ENCODE measurements around the gene ELF3.
"Not testable (repeated sequence)": the region's sequence is repeated elsewhere in the genome, so short reads cannot be mapped to it uniquely, and the experiment has no call there.

ELF3 gene

DNA sequence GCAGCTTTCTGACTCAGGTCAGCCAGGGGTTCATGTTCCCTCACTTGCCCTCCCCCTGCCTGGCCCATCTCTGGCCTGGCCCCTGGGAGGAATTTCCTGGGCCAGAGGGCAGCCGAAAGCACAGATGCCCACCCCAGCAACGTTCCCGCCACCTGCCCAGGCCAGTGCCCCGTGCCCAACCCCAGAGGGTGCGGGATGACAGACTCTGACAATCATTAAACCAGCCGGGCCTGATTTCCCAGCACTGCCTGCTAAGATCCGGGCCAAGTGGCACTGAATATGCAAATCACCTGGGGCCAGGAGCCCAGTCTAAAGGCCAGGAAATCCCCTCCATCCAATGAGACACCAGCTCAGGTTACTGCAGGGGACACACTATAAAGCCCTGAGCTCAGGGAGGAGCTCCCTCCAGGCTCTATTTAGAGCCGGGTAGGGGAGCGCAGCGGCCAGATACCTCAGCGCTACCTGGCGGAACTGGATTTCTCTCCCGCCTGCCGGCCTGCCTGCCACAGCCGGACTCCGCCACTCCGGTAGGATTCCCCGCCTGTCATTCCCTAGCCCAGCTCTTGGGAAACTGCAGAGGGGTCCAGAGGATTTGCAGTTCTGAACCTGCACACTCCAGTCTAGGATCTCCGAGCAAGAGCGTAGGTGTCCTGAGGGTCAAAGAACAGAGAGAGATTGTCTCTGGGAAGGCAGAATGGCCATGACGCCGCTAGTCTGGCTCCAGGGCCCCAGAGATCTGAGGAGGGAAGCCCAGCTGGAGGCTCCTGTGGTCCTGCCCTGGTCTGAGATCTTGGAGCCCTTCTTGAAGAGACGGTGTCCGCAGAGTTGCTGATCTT, at the start of gene ELF3:
Gene ELF3 (plus strand): TSS at position 408 of the 836 bp plus-strand sequence. CDS start 550 bp downstream, outside the sequence.
- DNase-seq (ENCODE audit: low read depth, low spot score): no peak

- not testable (repeated sequence) for DNase-seq (ENCODE audit: low read depth, low spot score)
Observed at GRCh38 chr1:201962382-201962781, 48.0 kb upstream of the ELF3 start.

GRCh38 chr1:201964261-201964660, 46.1 kb upstream of the ELF3 start:
- DNase-seq (ENCODE audit: low read depth, low spot score): no peak

DNA sequence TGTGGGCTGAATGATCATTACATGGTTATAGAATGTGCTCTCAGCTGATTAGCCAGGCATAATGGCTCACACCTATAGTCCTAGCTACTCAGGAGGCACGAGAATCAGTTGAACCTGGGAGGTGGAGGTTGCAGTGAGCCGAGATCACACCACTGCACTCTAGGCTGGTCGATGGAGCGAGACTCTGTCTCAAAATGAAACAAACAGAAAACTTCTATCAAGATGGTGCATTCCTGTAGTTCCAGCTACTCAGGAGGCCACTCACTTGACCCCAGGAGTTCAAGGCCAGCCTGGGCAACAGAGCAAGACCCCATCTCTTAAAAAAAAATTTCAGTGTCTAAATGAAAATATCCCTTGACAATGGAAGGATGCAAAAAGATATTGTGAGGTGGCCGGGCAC, 44.2 kb upstream of the ELF3 start:
- DNase-seq (ENCODE audit: low read depth, low spot score): no peak

GRCh38 chr1:201968202-201968925, 42.0 kb upstream of the ELF3 start:
- DNase-seq (ENCODE audit: low read depth, low spot score): no peak

DNA sequence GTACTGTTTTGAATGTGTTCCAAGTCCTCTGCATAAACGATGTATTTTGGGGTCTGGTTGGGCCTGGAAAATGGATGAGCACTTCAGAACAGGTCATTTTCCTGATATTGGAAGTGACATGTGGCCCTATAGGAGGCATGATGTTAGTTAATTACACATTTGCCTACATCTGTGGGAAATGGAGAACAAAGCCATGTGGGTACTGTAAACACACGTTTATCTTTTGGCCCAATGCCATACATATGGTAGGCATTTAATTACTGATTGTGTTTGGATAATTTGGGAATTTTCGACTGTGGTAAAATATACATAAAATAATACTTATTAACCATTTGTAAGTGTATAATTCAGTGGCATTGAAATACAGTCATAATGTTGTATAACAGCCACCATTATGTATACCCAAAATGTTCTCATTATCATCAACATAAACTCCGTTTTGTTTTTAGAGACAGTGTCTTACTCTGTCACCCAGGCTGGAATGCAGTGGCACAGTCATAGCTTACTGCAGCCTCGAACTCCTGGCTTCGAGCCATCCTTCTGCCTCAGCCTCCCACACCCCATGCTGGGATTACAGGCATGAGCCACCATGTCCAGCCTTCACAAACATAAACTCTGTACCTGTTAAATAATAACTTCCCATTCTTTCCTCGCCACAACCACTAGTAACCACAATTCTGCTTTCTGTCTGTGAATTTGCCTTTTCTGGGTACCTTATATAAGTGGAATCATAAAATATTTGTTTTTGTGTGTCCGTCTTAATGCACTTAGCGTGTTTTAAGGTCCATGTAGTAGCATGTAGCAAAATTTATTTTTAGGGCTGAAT, 39.8 kb upstream of the ELF3 start:
- DNase-seq (ENCODE audit: low read depth, low spot score): no peak

- DNase-seq (ENCODE audit: low read depth, low spot score): peak; percentile 29
Observed at GRCh38 chr1:201982082-201982622, 28.2 kb upstream of the ELF3 start.

DNA sequence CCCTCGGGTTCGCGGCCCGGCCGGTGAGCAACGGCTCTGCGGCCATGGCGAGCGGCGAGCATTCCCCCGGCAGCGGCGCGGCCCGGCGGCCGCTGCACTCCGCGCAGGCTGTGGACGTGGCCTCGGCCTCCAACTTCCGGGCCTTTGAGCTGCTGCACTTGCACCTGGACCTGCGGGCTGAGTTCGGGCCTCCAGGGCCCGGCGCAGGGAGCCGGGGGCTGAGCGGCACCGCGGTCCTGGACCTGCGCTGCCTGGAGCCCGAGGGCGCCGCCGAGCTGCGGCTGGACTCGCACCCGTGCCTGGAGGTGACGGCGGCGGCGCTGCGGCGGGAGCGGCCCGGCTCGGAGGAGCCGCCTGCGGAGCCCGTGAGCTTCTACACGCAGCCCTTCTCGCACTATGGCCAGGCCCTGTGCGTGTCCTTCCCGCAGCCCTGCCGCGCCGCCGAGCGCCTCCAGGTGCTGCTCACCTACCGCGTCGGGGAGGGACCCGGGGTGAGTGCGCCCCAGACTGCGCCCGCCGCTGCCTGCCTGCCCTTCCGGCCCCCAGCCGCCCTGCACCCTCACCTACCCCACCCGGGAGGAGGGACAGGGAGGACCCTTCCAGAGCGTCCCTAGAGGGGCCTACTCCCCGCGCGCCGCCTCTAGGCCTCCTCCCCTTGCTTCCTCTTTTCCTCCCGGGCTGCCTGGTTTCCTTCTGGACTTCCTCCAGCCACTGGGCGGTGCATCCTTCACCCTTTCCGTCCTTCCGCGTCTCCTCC, 27.6 kb upstream of the ELF3 start, which contains the start of gene RNPEP:
Gene RNPEP (plus strand): TSS at position 26 of the 757 bp plus-strand sequence. CDS start 19 bp downstream, at position 45.
- peak; percentile 19 for DNase-seq (ENCODE audit: low read depth, low spot score)

GRCh38 chr1:201983380-201983805, 27.0 kb upstream of the ELF3 start:
- no peak for DNase-seq (ENCODE audit: low read depth, low spot score)

GRCh38 chr1:201984446-201984845, 25.9 kb upstream of the ELF3 start:
- no peak for DNase-seq (ENCODE audit: low read depth, low spot score)

- DNase-seq (ENCODE audit: low read depth, low spot score): no peak
Observed at GRCh38 chr1:201985355-201985754, 25.0 kb upstream of the ELF3 start.

GRCh38 chr1:201988601-201989000, 21.8 kb upstream of the ELF3 start:
- DNase-seq (ENCODE audit: low read depth, low spot score): no peak

DNA sequence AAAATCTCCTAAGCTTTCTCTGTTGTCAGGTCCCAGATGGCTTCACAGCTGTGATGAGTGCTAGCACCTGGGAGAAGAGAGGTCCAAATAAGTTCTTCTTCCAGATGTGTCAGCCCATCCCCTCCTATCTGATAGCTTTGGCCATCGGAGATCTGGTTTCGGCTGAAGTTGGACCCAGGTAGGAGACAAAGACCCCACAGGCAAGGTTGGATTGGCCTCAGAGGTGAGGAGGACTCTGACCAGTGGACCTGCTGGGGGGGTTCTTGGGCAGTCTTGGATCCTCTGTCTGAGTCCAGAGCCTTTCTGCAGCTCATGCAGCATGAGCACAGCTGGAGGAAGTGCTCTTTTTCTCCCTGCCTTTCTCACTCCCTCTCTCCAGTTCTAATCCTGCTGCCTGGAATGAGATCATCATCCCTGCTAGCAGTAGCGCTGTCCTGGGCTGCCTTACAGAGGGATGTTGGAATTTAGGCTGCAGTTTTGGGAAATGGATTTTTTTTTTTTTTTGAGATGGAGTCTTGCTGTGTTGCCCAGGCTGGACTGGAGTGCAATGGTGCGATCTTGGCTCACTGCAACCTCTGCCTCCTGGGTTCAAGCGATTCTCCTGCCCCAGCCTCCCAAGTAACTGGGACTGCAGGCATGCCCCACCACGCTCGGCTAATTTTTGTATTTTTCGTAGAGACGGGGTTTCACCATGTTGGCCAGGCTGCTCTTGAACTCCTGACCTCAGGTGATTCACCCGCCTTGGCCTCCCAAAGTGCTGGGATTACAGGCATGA, 20.8 kb upstream of the ELF3 start:
- no peak for DNase-seq (ENCODE audit: low read depth, low spot score)

DNA sequence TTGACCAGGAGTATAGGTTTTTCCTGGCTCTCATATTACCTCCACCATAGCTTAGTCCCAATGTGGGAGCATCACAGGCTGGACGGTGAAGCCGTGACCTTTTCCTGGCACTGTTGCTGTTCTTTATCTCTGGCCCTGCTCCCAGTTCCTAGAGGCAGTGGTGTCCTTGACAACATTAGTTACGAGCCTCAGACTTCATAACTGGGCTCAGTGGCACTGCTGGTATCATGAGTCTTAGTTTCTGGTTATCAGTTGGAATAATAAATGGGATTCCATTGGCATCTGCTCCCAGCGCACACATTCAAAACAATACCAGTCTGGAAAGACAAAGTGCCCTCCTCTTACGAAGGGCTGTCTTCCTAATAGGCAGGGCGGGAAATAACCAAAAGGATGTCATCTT, 20.0 kb upstream of the ELF3 start:
- no peak for DNase-seq (ENCODE audit: low read depth, low spot score)

DNA sequence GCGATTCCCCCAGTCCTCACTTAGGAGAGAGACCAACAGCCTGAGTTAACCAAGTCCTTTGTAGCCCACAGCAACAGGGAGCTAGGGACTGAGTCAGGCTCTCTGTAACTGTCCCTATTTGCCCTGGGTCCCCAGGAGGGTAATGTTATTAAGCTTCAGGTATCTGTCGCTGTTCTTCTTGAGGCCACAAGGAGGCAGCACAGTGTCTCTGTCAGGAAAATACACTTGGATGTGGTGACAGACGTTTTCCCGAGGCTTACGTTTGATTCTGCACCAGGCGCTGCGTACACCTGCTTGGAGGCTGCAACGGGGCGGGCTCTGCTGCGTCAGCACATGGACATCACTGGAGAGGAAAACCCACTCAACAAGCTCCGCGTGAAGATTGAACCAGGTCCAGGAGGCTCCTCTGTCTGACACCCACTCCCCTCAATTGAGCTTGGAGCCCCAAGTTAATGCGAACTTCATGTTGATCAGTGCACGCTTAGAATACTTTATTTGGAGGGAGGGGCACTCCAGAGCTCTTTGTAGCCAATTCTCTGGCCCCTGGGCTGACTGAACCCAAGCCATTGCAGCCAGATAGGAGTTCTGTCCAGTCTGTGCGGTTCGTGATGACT, 10.7 kb upstream of the ELF3 start:
- no peak for DNase-seq (ENCODE audit: low read depth, low spot score)

- DNase-seq (ENCODE audit: low read depth, low spot score): no peak
Observed at GRCh38 chr1:202002507-202002906, 7.9 kb upstream of the ELF3 start.

GRCh38 chr1:202004711-202005110, 5.7 kb upstream of the ELF3 start:
- DNase-seq (ENCODE audit: low read depth, low spot score): no peak

DNA sequence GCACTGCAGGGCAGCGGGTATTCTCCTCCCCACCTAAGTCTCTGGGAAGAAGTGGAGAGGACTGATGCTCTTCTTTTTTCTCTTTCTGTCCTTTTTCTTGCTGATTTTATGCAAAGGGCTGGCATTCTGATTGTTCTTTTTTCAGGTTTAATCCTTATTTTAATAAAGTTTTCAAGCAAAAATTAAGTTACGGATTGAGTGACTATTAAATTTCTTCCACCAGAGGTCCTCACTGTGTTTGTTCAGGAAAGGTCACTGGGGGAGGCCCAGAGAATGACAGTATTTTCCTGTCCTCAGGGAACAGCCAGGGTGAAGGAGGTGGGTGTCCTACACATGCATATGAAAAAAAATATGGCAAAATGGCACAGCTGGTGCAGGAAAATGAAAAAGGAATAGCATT, 4.4 kb upstream of the ELF3 start:
- DNase-seq (ENCODE audit: low read depth, low spot score): no peak

DNA sequence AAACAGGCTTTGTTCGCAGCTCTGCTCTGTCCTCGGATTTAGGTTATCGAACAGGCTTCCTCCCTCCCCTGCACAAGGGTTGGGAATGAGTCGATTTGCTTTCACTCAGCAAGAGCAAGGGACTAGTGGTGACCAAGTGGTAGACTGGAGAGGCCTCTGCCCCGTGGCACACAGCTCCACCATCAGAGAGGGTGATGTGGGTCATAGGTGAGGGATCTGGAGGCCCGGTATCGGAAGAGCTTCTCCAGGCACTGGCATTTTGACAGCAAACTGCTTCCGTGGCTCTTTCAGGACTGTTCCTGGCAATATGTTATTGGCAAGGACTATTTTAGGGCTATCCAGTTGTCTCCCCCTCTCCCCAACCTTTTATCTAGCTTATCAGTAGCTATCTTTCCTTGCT, 3.1 kb upstream of the ELF3 start:
- DNase-seq (ENCODE audit: low read depth, low spot score): no peak
